HG03175 (cell line): ENCODE results near the gene TDRD6.
"Not testable (repeated sequence)": the region's sequence is repeated elsewhere in the genome, so short reads cannot be mapped to it uniquely, and the experiment has no call there.

Experiments
- ATAC-seq: cut with Tn5 transposase; IDR thresholded peaks from one replicate; pipeline ENCODE4 v1.9.1; 2021; ENCODE audit warnings: mild to moderate bottlenecking, moderate library complexity; ENCODE audit not compliant: unreplicated experiment

The TDRD6 gene, protein sequence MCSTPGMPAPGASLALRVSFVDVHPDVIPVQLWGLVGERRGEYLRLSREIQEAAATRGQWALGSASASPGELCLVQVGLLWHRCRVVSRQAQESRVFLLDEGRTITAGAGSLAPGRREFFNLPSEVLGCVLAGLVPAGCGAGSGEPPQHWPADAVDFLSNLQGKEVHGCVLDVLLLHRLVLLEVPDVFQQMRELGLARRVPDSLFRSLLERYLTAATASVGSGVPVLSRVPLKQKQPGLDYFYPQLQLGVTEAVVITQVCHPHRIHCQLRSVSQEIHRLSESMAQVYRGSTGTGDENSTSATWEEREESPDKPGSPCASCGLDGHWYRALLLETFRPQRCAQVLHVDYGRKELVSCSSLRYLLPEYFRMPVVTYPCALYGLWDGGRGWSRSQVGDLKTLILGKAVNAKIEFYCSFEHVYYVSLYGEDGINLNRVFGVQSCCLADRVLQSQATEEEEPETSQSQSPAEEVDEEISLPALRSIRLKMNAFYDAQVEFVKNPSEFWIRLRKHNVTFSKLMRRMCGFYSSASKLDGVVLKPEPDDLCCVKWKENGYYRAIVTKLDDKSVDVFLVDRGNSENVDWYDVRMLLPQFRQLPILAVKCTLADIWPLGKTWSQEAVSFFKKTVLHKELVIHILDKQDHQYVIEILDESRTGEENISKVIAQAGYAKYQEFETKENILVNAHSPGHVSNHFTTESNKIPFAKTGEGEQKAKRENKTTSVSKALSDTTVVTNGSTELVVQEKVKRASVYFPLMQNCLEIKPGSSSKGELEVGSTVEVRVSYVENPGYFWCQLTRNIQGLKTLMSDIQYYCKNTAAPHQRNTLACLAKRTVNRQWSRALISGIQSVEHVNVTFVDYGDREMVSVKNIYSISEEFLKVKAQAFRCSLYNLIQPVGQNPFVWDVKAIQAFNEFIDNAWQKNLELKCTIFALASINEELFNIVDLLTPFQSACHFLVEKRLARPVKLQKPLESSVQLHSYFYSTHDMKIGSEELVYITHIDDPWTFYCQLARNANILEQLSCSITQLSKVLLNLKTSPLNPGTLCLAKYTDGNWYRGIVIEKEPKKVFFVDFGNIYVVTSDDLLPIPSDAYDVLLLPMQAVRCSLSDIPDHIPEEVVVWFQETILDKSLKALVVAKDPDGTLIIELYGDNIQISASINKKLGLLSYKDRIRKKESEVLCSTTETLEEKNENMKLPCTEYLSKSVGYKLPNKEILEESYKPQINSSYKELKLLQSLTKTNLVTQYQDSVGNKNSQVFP (N-terminal part only)

DNA sequence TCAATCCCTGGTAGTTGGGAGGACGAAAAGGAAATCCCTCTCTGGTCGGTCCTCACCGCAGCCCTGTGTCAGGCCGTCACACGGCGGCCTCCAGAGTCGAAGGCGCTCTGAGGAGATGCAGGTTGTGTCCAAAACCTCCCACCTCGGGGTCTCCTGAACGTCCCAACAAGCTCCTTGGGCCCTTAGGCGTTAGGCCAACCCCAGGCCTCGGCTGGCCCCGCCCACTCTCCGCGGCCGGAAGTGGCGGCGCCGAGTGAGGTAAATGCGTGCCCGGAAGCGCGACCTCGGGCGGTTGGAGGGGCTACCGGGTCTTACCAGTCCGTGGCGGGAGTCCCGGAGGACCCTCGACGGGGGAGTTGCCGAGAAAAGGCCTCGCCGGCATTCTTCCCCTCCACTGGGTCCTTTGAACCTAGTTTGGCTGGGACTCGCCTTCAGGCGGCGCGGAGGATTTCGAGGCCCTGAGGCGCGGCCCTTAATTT lies at the start of gene TDRD6:
TDRD6 (plus strand) TSS at position 267 of the 479 bp plus-strand sequence. CDS start 244 bp downstream, outside the sequence.
- ATAC-seq: no peak

DNA sequence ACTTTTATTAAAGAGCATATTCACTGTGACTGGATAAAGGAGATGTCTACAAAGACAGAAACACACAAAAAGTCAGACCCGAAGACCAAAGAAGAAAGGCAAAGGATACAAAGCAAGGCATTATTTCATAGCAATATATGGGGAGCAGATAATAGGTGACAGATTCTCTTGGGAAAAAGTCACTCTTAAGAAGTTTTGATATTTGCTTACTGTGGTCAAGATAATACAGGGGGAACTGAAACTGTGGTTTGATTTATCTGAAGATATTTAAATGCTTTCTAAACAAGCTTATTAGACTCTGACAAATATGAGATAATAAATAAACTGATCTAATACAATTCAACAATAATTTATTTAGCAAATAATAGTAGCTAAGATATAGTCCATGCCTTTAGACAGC lies 49.8 kb upstream of the TDRD6 start:
- ATAC-seq: no peak

DNA sequence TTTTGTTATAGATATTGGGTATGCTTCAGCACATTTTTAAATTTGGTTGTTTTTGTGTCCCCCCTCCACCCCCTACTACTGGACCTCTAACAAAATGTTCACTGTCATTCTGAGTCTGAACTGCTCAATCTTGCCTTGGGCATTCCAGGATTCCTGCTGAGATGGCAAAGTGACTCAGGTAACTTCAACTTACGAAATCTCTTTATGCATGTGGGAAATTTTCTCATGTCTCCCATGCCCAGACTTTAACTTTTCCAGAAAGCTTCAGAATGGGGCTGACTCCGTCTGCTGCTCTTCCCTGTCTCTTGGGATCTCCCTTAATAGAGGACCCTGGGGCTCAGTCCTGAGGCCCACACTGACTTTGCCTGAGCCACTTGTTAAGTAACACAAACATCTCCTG lies 49.0 kb upstream of the TDRD6 start:
- ATAC-seq: no peak

DNA sequence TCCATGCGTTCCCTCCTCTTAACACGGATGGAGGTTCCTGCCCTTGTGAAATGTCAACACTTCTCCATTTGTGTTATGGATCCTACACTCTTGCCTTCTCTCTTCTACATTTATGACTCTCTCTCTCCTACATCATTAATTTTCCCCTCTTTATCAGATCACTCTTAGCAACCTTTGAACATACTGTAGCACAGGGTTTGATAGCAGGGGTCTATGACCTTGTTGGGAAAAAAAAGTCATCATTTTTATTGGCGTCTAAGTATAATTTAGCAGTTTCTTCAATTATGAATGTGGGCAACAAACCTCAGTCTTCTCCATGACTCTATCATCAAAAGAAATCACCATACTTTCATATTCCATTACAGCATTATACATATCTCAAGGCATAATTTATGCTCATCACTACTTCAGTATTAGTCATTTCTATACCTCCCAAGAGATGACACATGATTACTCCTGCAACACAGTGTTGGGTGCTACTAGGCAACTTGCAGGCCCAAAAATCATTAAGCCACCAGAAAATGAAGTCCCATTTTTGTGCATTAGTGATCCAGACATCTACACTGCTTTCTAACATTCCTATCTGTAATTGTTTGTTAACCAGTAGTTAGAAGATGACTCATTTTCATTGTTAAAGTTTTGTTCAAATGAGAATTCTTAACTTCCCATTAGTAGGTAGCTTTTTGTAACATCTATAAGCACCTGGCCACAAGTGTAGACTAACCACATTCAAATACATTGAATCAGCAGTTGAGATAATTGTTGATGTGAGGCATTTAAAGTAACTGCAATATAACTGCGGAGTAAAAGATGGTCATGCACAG lies 44.5 kb upstream of the TDRD6 start:
- ATAC-seq: no peak

DNA sequence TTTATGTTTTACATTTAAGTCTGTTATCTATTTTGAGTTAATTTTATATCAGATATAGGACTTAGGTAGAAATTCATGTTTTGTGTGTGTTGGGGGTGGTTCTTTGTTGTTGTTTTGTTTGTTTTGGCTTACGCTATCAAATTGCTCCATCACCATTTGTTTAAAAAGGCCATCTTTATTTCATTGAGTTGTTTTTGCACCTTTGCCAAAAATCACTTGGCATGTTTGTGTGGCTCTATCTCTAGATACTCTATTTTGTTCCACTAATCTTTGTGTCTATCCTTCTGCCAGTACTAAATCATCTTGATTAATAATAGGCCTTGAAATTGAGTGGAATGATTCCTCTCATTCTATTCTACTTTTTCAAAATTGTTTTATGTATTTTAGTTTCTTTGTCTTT lies 42.4 kb upstream of the TDRD6 start:
- no peak for ATAC-seq

DNA sequence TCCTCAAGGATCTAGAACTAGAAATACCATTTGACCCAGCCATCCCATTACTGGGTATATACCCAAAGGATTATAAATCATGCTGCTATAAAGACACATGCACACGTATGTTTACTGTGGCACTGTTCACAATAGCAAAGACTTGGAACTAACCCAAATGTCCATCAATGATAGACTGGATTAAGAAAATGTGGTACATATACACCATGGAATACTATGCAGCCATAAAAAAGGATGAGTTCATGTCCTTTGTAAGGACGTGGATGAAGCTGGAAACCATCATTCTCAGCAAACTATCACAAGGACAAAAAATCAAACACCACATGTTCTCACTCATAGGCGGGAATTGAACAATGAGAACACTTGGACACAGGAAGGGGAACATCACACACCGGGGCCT lies 39.6 kb upstream of the TDRD6 start:
- not testable (repeated sequence) for ATAC-seq

DNA sequence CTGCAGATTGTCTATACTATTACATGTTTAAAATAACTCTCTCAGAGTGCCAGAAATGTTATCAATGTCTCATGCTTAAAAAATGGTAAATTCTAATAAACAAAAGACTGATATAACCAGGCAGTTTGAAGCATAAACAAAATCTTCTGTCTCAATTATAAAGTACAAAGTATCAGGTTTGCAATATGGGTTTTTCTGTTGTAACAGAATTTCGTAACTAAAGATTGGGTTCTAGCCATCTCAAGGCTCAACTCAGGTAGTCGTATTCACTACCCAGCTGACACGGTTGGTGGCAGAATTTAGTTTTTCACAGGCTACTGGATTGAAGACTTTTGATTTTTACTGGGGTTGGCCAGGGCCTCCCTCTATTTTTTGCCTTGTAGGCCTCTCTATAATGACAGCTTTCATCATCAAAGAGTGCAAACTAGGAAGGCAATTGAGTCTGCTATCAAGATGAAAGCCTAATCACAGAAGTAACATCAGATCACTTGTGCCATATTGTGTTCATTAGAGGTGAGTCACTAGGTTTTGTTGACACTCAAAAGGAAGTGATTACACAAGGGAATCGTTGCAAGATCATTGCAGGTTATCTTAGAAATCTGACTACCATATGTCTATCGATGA lies 38.7 kb upstream of the TDRD6 start:
- no peak for ATAC-seq

DNA sequence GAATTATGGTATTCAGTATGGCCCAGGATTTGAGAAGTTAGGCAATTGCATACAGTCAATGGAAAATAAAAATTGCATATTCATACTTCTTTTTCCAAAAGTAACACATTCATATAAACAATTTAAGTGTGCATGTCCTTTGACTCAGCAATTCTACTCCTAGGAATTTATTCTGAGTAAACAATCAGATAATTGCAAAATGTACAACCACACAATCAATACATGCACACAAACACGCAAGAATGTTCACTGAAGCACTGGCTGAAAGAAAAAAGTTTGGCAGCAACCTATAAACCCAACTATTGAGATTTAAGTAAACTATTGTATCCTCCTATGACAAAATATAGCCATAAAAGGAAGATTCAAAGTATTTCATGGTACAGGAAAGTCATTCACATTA lies 36.7 kb upstream of the TDRD6 start:
- no peak for ATAC-seq

DNA sequence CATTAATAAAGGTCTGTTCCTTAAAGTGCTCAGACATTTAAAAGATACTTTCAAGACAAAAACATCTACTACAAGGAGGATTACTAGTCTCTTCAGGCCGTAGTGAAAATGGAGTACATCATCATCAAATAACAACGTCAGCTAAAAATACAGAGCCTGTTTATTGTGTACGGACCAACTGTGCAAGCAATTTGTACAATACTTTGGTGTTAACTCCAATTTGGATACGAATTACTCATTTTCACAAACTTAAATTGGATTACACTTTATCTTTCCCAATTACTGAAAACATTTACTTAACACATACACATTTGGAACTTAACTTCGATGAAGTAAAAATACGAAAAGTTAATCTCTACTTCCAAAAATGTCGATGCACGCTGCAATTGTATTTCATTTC lies 35.9 kb upstream of the TDRD6 start:
- ATAC-seq: no peak

DNA sequence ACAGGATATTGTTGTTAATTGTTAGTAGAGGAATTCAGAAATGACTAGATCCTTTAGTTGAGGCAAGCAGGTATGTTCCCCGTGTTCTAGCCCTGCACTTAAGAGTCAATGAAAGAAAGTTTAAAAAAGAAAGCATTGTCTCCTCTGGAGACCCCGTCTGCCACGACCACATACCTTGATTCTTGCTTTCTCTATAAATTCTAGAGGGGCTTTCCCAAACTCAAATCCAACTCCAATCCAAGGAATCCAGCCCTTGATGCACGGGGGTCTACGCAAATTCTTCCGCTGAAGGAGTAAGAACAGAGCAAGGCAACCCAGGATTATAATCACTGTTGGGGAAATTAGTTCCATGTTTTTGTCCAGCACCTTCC lies 35.5 kb upstream of the TDRD6 start:
- ATAC-seq: no peak

DNA sequence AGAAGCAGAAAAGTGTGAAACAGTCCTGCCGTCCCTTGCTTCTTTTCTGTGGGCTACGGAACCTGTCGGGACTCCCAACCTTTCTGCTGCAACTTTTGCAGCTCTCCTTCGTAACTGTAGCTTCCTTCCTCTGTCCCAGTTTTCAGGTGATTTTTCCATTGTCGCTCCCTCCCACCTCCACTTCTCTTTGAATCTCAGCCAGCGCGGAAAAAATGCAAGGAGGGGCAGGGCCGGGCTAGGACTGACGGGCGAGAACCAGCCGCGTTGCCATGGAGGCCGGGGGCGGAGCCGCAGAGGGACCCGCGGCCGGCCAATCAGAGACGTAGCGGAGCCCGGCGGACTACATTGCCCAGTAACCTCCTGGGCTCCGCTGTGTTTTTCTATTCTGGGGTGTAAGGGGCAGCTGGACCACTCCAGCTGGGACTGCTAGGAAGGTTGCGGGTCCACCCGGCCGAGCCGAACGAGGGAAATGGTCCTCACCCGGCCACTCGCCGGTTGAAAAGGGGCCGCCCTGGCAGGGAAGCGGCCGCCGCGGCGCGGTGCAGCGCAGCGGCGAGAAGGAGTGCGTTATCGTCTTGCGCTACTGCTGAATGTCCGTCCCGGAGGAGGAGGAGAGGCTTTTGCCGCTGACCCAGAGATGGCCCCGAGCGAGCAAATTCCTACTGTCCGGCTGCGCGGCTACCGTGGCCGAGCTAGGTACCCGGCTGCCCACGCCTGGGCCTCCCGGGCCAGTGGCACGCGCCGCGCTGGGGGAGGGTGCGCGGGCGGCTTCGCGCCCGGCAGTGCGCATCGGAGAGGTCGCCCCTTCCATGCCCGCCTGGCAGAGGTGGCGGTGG lies 34.9 kb upstream of the TDRD6 start, which contains the start of the genes CYP39A1 and SLC25A27:
CYP39A1 (minus strand) TSS at position 216 of the 836 bp plus-strand sequence. CDS start 236 bp downstream, outside the sequence.
SLC25A27 (plus strand) TSS at position 373 of the 836 bp plus-strand sequence; CDS start at position 591, 218 bp downstream.
- ATAC-seq: peak; percentile 100

DNA sequence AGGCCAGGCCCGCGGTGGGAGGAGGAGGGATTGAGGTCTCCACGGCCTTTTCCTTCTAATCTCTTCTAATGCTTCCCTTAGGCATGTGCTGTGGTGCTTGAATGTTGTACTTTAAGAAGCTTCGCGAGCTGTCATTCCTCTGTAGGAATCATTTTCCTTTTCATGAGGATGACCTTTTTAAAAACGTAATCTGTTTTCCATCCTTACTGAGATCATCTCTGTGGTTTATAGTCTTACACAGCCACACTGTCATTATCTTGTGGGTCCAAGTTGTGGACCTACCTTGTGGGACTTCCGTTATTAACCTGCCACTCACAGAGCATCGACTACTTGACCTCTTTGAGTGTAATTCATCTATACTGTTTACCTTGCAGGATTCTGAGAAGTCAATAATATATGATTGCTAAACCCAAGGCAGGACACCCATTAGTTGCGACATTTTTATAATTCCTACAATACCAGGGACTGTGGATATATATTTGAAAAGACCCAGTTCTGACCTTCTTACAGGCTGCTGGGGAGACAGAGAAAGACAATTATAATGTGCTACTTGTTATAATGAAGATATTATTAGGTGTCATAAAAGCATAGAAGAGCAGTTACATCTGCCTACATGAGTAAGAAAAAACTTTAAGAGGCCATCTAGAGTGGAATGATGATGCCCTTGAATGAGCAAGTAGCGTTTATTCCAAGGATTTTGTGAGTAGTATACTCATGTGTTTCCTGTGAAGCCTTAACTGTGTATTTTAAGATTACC lies 34.1 kb upstream of the TDRD6 start:
- ATAC-seq: no peak

DNA sequence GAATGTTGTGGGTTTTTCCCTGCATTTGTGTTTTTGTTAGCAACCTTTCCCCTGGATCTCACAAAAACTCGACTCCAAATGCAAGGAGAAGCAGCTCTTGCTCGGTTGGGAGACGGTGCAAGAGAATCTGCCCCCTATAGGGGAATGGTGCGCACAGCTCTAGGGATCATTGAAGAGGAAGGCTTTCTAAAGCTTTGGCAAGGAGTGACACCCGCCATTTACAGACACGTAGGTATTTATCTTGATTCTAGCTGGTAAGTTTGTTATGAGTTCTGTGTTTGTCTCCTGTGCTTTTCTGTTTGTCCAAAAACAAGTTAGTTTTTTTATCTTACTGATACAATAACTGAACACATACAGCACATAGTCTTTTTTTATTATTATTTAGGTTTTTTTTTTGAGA lies 31.9 kb upstream of the TDRD6 start:
- ATAC-seq: no peak

DNA sequence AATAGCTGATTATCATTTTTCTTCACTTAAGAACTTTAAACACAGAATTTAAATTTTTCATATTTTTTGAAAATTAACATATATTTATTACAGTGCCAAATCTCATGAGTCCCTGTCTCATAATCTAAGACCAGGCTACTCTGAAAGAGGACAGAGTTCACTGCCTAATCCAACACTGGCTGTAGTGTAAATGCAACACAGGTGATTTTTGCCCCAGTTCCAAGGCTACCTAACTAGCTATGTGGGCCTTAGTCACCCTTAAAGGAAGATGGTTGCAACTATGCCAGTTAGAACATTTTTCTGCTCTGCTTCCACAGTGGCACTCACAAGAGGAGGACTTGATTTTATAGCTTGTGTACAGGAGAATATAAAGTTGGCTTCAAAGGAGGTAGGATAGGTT lies 30.0 kb upstream of the TDRD6 start:
- no peak for ATAC-seq

DNA sequence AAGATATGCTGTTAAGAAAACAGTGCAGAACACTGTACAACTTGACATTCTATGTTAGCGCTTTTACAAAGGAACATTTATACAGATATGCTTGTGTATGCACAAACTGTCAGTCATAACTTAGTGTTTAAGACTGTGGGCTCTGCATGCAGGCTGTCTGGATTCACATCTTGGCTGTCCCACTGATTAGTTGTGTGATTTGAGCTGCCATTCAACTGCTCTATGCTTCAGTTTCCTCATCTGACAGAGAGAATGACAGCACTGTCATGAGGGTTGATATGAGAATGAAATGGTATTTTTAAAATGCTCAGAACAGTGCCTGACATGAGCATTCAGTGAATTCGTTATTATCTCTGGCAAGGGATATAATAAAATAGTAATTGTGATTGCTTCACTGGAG lies 26.2 kb upstream of the TDRD6 start:
- ATAC-seq: no peak

DNA sequence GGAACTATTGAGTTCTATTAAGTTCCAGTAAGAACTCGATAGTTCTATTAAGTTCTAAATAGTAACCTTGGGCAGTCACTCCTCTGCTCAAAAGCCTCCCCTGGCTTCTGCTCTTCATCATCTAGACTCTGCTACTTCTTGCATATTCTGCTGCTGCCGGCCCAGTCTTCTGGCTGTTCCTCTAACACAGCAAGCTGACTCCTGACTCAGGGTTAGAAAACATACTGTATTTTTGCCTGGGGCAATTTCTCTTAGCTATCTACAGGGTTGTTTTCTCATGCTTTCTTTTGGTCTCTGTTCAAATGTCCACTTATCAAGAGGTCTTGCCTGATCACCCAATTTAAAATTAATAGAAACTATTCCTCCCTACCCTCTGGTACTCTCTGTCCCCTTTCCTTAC lies 20.3 kb upstream of the TDRD6 start:
- no peak for ATAC-seq

DNA sequence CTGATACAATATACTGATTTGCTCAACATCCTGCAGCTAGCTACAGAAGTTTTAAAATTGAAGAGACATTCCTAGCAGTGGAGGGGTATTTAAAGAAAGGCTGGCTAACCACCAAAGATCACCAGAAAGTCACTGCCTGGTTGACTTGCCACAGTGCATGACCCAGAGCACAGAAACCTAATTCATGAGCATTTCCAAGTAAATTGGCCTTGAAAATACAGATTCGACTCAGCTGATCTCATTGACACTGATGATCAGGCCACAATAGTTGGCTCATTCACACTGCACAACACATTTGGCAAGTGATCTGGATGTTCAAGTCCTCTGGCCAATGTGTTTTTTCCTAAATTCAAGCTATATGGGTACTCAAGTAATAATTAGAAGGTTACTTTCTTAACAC lies 13.3 kb upstream of the TDRD6 start:
- no peak for ATAC-seq
